Testis (tissue), 3 donors: ENCODE measurements around the gene ARL6. TPM values are rescaled to one million over a fixed set of nuclear protein-coding genes. Genes with fewer than 3 reads are reported as not detected.

Source experiments
- DNase-seq: peaks from one replicate; pipeline ENCODE4 v3.0.0-alpha.2; 2019
- H3K27ac ChIP-seq, 2 donors: fragments of 200-600 bp; sonication (generic); one replicate each; pipeline ENCODE4 v1.5.1; 2019
- H3K27me3 ChIP-seq: fragments of 200-600 bp; sonication (generic); one replicate; pipeline ENCODE4 v1.5.1; 2019
- H3K36me3 ChIP-seq: fragments of 200-600 bp; sonication (generic); one replicate; pipeline ENCODE4 v1.5.1; 2017; ENCODE audit warnings: low read depth; ENCODE audit errors: missing control alignments
- H3K4me1 ChIP-seq: fragments of 200-600 bp; sonication (generic); one replicate; pipeline ENCODE4 v1.5.1; 2019
- H3K4me3 ChIP-seq, 2 donors: fragments of 200-600 bp; sonication (generic); one replicate each; pipeline ENCODE4 v1.5.1; 2017 to 2019
- H3K9me3 ChIP-seq: fragments of 200-600 bp; sonication (generic); one replicate; pipeline ENCODE4 v1.5.1; 2017
- CTCF ChIP-seq, 3 experiments: fragments of 450-650 bp in 2 of 3; fragments of 200-600 bp in 1 of 3; sonication (generic) in 1 of 3; IDR thresholded peaks; one replicate each; pipeline ENCODE4 v1.5.1; 2016 to 2019; ENCODE audit warnings: antibody characterized with exemption in 3 of 3, mild to moderate bottlenecking in 2 of 3, moderate library complexity in 1 of 3
- POLR2A ChIP-seq: fragments of 450-650 bp; IDR thresholded peaks from one replicate; pipeline ENCODE4 v1.6.1; 2017; ENCODE audit warnings: antibody characterized with exemption, mild to moderate bottlenecking, moderate library complexity
- WGBS, 2 donors: methylation state at CpG; one replicate each; pipeline ENCODE4 v1.1.5; 2018; 5-methylcytosine and 5-hydroxymethylcytosine counted together
- intact Hi-C: fragments of 100-400 bp; cut with DNase I; formaldehyde crosslinking; loops from one replicate; pipeline ENCODE4 v1.15.1; 2023; ENCODE audit warnings: low total_unique reads
- polyA plus RNA-seq: library from polyadenylated mRNA; stranded (reverse); fragments of 350-450 nt; fragmentation: Illumina TruSeq; extraction: RNeasy Lipid Tissue Mini Kit (QIAGEN cat#74804); gene quantifications from one replicate; pipeline ENCODE4 v1.2.3, GENCODE V29; 2014; ENCODE audit warnings: low read depth, low replicate concordance; ENCODE audit not compliant: insufficient read depth
- total RNA-seq, 2 donors: library from RNA; depleted of rRNA; stranded (reverse); fragments of >200 nt; gene quantifications; one replicate each; pipeline ENCODE4 v1.2.3, GENCODE V29; 2016

Gene ARL6
- total and polyA plus RNA-seq, 3 donors from 2014 or later, result 10.6 to 23.4 (median 12.8) TPM

- no peaks in the 10 kb centered on the region for H3K27me3 ChIP-seq
- intact Hi-C loops, result no loop called here
- H3K4me3 ChIP-seq, result peak overlapping the region; percentile 71 to 92
- peak overlapping the region; percentile 16 to 93 for H3K27ac ChIP-seq
- H3K36me3 ChIP-seq, result no peaks in the 10 kb centered on the region
- H3K9me3 ChIP-seq, result no peaks in the 10 kb centered on the region
- peak; percentile 42 for DNase-seq
- no peak for TF ChIP-seq CTCF (IDR thresholded peaks at IDR 0.05)
- no peak for TF ChIP-seq POLR2A
- H3K4me1 ChIP-seq, result peaks cover 9% of the 10 kb centered on the region
- 17 to 20% methylated on average over 17 of the region's 17 CpGs for WGBS, 2 donors
Measured at GRCh38 chr3:97823046-97824004, 58.8 kb downstream of the ARL6 start.

GRCh38 chr3:97825101-97825500, 60.5 kb downstream of the ARL6 start:
- no peaks in the 10 kb centered on the region for H3K36me3 ChIP-seq
- intact Hi-C loops, result no loop called here

GRCh38 chr3:97827741-97828471, 63.3 kb downstream of the ARL6 start:
- no peak for TF ChIP-seq POLR2A
- TF ChIP-seq CTCF (IDR thresholded peaks at IDR 0.05), result no peak
- WGBS, 2 donors, result 73 to 75% methylated on average over 2 of the region's 2 CpGs
- Histone ChIP-seq H3K4me3 (no peak overlapping the region), H3K4me1 (peaks cover 9% of the 10 kb centered on the region), H3K27me3 (no peaks in the 10 kb centered on the region), H3K9me3 (no peaks in the 10 kb centered on the region), H3K27ac (no peak overlapping the region), H3K36me3 (no peaks in the 10 kb centered on the region)
- intact Hi-C loops, result no loop called here
- DNase-seq, result no peak

More at GRCh38 chr3:97825101-97825500, 60.5 kb downstream of the ARL6 start:
- H3K4me1 ChIP-seq, result peaks cover 9% of the 10 kb centered on the region
- DNase-seq, result no peak
- TF ChIP-seq POLR2A (no peak), CTCF (IDR thresholded peaks at IDR 0.05) (no peak)
- H3K9me3 ChIP-seq, result no peaks in the 10 kb centered on the region
- 82 to 95% methylated on average over 1 of the region's 1 CpG for WGBS, 2 donors
- no peaks in the 10 kb centered on the region for H3K27me3 ChIP-seq
- peak overlapping the region in 1 of 2 donors; percentile 25 for H3K27ac ChIP-seq
- H3K4me3 ChIP-seq, result no peak overlapping the region

- intact Hi-C loops, result no loop called here
- WGBS, 2 donors, result 84 to 96% methylated on average over 2 of the region's 2 CpGs
- TF ChIP-seq POLR2A (no peak), CTCF (IDR thresholded peaks at IDR 0.05) (no peak)
- Histone ChIP-seq H3K4me3 (no peak overlapping the region), H3K4me1 (peaks cover 3% of the 10 kb centered on the region), H3K27ac (no peak overlapping the region), H3K9me3 (no peaks in the 10 kb centered on the region), H3K27me3 (no peaks in the 10 kb centered on the region), H3K36me3 (no peaks in the 10 kb centered on the region)
- DNase-seq, result no peak
Measured at GRCh38 chr3:97829198-97829597, 64.6 kb downstream of the ARL6 start.
